IMR-90 (cell line): ENCODE measurements around the gene SEMA5A. TPM values are rescaled to one million over a fixed set of nuclear protein-coding genes. Genes with fewer than 3 reads are reported as not detected.
A peak's percentile ranks its signal among the peaks of the same experiment; 100 is the strongest.

Source experiments
- ATAC-seq: fragments of 200-7000 bp; cut with Tn5 transposase; 2 replicates; pipeline ENCODE4 v1.9.1; 2020; ENCODE audit warnings: low read depth, mild to moderate bottlenecking, moderate library complexity
- BruUV-seq: library from RNA; stranded (reverse); fragments of 400-500 nt; replicated peaks from 2 replicates; lab custom pipeline; 2021; lab: Mats Ljungman, UMichigan
- CTCF ChIA-PET: fragments of 300-600 bp; formaldehyde crosslinking; extraction: SDS; loops from one replicate; lab custom pipeline; 2021; ENCODE audit warnings: antibody characterized with exemption; lab: Yijun Ruan, JAX
- POLR2A ChIA-PET: fragments of 300-600 bp; sonication (Branson Sonifier 250); formaldehyde crosslinking; loops from one replicate; lab custom pipeline; 2022; ENCODE audit warnings: antibody characterized with exemption; ENCODE audit not compliant: unreplicated experiment; lab: Charles Lee
- DNase-seq: peaks from one replicate; pipeline ENCODE4 v3.0.0; 2013
- H2AFZ ChIP-seq: replicated peaks from 2 replicates; pipeline ENCODE3; 2013; ENCODE audit warnings: low read length, mild to moderate bottlenecking; ENCODE audit not compliant: poor library complexity
- H2AK5ac ChIP-seq: 2 replicates; pipeline ENCODE4 v1.6.1; 2013; ENCODE audit warnings: low read depth, low read length, inconsistent platforms
- H2AK9ac ChIP-seq: replicated peaks from 2 replicates; pipeline ENCODE3; 2013; ENCODE audit warnings: mild to moderate bottlenecking, low read depth, low read length, moderate library complexity; ENCODE audit not compliant: poor library complexity
- H2BK120ac ChIP-seq: 2 replicates; pipeline ENCODE4 v1.6.1; 2013; ENCODE audit warnings: low read depth, low read length, inconsistent platforms
- H2BK15ac ChIP-seq: 3 replicates; pipeline ENCODE4 v1.6.1; 2013; ENCODE audit warnings: low read depth, low read length, inconsistent platforms
- H2BK20ac ChIP-seq: 2 replicates; pipeline ENCODE4 v1.6.1; 2013; ENCODE audit warnings: low read depth, mild to moderate bottlenecking, inconsistent platforms, low read length, moderate library complexity
- H2BK5ac ChIP-seq: 2 replicates; pipeline ENCODE4 v1.6.1; 2013; ENCODE audit warnings: mild to moderate bottlenecking, low read depth, low read length, inconsistent platforms; ENCODE audit not compliant: poor library complexity, severe bottlenecking
- H3K14ac ChIP-seq: replicated peaks from 2 replicates; pipeline ENCODE4 v1.6.1; 2013; ENCODE audit warnings: low read depth, low read length, inconsistent platforms
- H3K18ac ChIP-seq: 2 replicates; pipeline ENCODE4 v1.6.1; 2013; ENCODE audit warnings: low read depth, low read length, control low read depth
- H3K23ac ChIP-seq: 2 replicates; pipeline ENCODE4 v1.6.1; 2013; ENCODE audit warnings: low read depth, low read length, inconsistent platforms
- H3K27ac ChIP-seq: 2 replicates; pipeline ENCODE4 v1.5.1; 2013; ENCODE audit warnings: mild to moderate bottlenecking, control low read depth, low read length; ENCODE audit not compliant: insufficient read depth
- H3K27me3 ChIP-seq: 2 replicates; pipeline ENCODE4 v1.6.1; 2013; ENCODE audit warnings: low read length; ENCODE audit not compliant: control insufficient read depth, insufficient read depth
- H3K36me3 ChIP-seq: 2 replicates; pipeline ENCODE4 v1.6.1; 2013; ENCODE audit warnings: low read length, mixed read lengths; ENCODE audit not compliant: control insufficient read depth, insufficient read depth
- H3K4ac ChIP-seq: 2 replicates; pipeline ENCODE4 v1.6.1; 2013; ENCODE audit warnings: low read depth, low read length, inconsistent platforms
- H3K4me1 ChIP-seq: 2 replicates; pipeline ENCODE4 v1.6.1; 2013; ENCODE audit warnings: low read length, mixed read lengths; ENCODE audit not compliant: control insufficient read depth, insufficient read depth
- H3K4me2 ChIP-seq: 2 replicates; pipeline ENCODE4 v1.6.1; 2013; ENCODE audit warnings: low read depth, mild to moderate bottlenecking, control low read depth, low read length, moderate library complexity
- H3K4me3 ChIP-seq: 2 replicates; pipeline ENCODE4 v1.5.1; 2013; ENCODE audit warnings: low read depth, mild to moderate bottlenecking, control low read depth, low read length, moderate library complexity; ENCODE audit not compliant: insufficient read depth
- H3K56ac ChIP-seq: 2 replicates; pipeline ENCODE4 v1.6.1; 2013; ENCODE audit warnings: low read length, inconsistent platforms; ENCODE audit not compliant: insufficient read depth; ENCODE audit errors: extremely low read depth
- H3K79me1 ChIP-seq, 2 experiments: 2 replicates each; pipeline ENCODE4 v1.6.1; 2013; ENCODE audit warnings: low read length in 2 of 2, inconsistent platforms in 1 of 2, low read depth in 1 of 2
- H3K9ac ChIP-seq: 2 replicates; pipeline ENCODE4 v1.6.1; 2013; ENCODE audit warnings: low read depth, low read length, control low read depth
- H3K9me1 ChIP-seq: 2 replicates; pipeline ENCODE4 v1.6.1; 2013; ENCODE audit warnings: low read length, inconsistent platforms; ENCODE audit not compliant: insufficient read depth
- H3K9me3 ChIP-seq: 2 replicates; pipeline ENCODE4 v1.6.1; 2013; ENCODE audit warnings: low read length; ENCODE audit not compliant: control insufficient read depth, insufficient read depth
- H4K20me1 ChIP-seq: 2 replicates; pipeline ENCODE4 v1.6.1; 2013; ENCODE audit warnings: low read length, inconsistent platforms; ENCODE audit not compliant: insufficient read depth
- H4K5ac ChIP-seq: 2 replicates; pipeline ENCODE4 v1.6.1; 2013; ENCODE audit warnings: mild to moderate bottlenecking, low read depth, low read length, control low read depth
- H4K8ac ChIP-seq, 2 experiments: 2 replicates each; pipeline ENCODE4 v1.6.1; 2013; ENCODE audit warnings: low read depth in 2 of 2, low read length in 2 of 2, control low read depth in 1 of 2, inconsistent platforms in 1 of 2
- H4K91ac ChIP-seq: 2 replicates; pipeline ENCODE4 v1.6.1; 2013; ENCODE audit warnings: low read depth, low read length, inconsistent platforms; ENCODE audit not compliant: insufficient read depth
- CEBPB ChIP-seq: IDR thresholded peaks from 2 replicates; pipeline ENCODE4 v1.6.1; 2012; ENCODE audit warnings: low read depth, low read length, improper control_type of control experiment
- MXI1 ChIP-seq: IDR thresholded peaks from 2 replicates; pipeline ENCODE4 v1.6.1; 2012; ENCODE audit warnings: low read depth, mild to moderate bottlenecking, low read length, moderate library complexity, borderline replicate concordance
- RAD21 ChIP-seq: IDR thresholded peaks from 2 replicates; pipeline ENCODE4 v1.6.1; 2012; ENCODE audit warnings: low read length, improper control_type of control experiment
- SMC3 ChIP-seq: fragments of 150-350 bp; IDR thresholded peaks from 2 replicates; pipeline ENCODE4 v1.6.1; 2016; ENCODE audit warnings: low read depth, mild to moderate bottlenecking, antibody characterized with exemption, low read length, moderate library complexity
- WGBS, 2 experiments: methylation state at CpG; one replicate each; pipeline versions ENCODE4 v1.1.5 to v1.1.7; 2013; ENCODE audit warnings: missing lambda C conversion rate in 2 of 2; ENCODE audit not compliant: insufficient read length in 1 of 2; ENCODE audit errors: extremely low coverage in 2 of 2; 5-methylcytosine and 5-hydroxymethylcytosine counted together
- dilution Hi-C: fragments of 300-500 bp; cut with HindIII; formaldehyde crosslinking; loops from one replicate; pipeline ENCODE4 v1.14.3; 2018; ENCODE audit warnings: low sequenced_read_pairs; ENCODE audit not compliant: unreplicated experiment
- in situ Hi-C: fragments of 300-500 bp; cut with MboI; formaldehyde crosslinking; loops from 3 replicates; pipeline ENCODE4 v1.14.3; 2019; ENCODE audit warnings: low sequenced_read_pairs, inconsistent platforms, mixed read lengths
- intact Hi-C: fragments of 100-400 bp; cut with micrococcal nuclease; formaldehyde crosslinking; loops from 2 replicates; pipeline ENCODE4 v1.10.0; 2022
- polyA plus RNA-seq, 3 experiments: library from polyadenylated mRNA; depleted of rRNA; stranded (reverse); fragments of >200 nt; gene quantifications; 2 replicates each; pipeline ENCODE4 v1.2.3, GENCODE V29; 2012; ENCODE audit warnings: low replicate concordance in 1 of 3
- total RNA-seq: library from RNA; depleted of rRNA; stranded (reverse); fragments of >200 nt; gene quantifications from 2 replicates; pipeline ENCODE4 v1.2.3, GENCODE V29; 2012
- TF ChIP-seq, protein P1 (sequence below): fragments of 150-350 bp; IDR thresholded peaks from 2 replicates; pipeline ENCODE4 v1.6.1; 2017; ENCODE audit warnings: mild to moderate bottlenecking, antibody characterized with exemption, low read length, low read depth

The SEMA5A gene
- total and polyA plus RNA-seq, 2 of the 4 experiments (the other 2 are of a cell fraction): 8.2 to 9.9 TPM

DNA sequence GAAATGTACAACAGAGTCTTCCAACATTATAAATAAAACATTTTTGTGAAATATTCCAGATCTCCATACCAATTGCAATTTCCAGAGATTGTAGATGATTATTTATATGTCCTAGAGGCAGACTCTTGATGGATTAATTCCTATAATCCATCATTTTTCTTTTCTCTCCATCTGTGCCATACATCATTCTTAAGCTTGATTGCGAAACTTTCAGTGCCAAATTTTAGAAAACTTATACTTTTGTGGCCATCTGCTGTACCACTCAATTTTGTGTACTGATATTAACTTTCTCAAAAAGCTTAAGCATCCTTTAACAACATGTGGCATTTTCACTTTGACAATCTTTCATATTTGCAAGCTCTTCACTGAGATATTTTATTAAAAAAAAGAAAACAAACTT, 446.9 kb downstream of the SEMA5A start:
- Histone ChIP-seq H3K4me1 (no peaks in the 10 kb centered on the region), H3K9me1 (no peaks in the 10 kb centered on the region), H2AK9ac (no peak overlapping the region), H3K9me3 (no peaks in the 10 kb centered on the region), H2BK120ac (no peak overlapping the region), H3K18ac (no peak overlapping the region), H3K9ac (no peak overlapping the region), H4K8ac (no peak overlapping the region), H3K27ac (no peak overlapping the region), H2BK15ac (no peak overlapping the region), H3K36me3 (no peaks in the 10 kb centered on the region), H3K79me1 (no peaks in the 10 kb centered on the region), H3K14ac (no peak overlapping the region), H3K4me2 (no peak overlapping the region), H3K4ac (no peak overlapping the region), H2BK5ac (no peak overlapping the region), H2AFZ (no peak overlapping the region), H3K23ac (no peak overlapping the region), H4K5ac (no peak overlapping the region), H3K4me3 (no peak overlapping the region), H3K27me3 (no peaks in the 10 kb centered on the region), H2AK5ac (no peak overlapping the region), H3K56ac (no peak overlapping the region), H2BK20ac (no peak overlapping the region), H4K20me1 (no peaks in the 10 kb centered on the region), H4K91ac (no peak overlapping the region)
- ChIA-PET POLR2A (no interaction called here), CTCF (interaction anchor here (0.8 kb wide), 1 partner anchor 1163 kb away, joined by 3 read pairs; no protein-coding TSS in a partner anchor)
- TF ChIP-seq SMC3 (no peak), CEBPB (peak; percentile 88), MXI1 (no peak), RAD21 (no peak)
- TF ChIP-seq, protein P1, sequence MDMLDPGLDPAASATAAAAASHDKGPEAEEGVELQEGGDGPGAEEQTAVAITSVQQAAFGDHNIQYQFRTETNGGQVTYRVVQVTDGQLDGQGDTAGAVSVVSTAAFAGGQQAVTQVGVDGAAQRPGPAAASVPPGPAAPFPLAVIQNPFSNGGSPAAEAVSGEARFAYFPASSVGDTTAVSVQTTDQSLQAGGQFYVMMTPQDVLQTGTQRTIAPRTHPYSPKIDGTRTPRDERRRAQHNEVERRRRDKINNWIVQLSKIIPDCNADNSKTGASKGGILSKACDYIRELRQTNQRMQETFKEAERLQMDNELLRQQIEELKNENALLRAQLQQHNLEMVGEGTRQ: no peak
- intact Hi-C loops: no loop called here
- DNase-seq (no peak), ATAC-seq (no peak)
- BruUV-seq: no TSS peak
- dilution Hi-C loops: no loop called here
- no CpG with 5 or more reads among the region's 1 CpG for WGBS, 2 experiments
- in situ Hi-C loops: no loop called here
